ENCODE measurements around the gene SPRY2. TPM values are rescaled to one million over a fixed set of nuclear protein-coding genes. Genes with fewer than 3 reads are reported as not detected.

Gene SPRY2
- total and polyA plus RNA-seq, 2 of the 8 experiments (the other 6 are each of a cell fraction or from before 2014, with no cell fraction given): 37.7 to 37.9 TPM

DNA sequence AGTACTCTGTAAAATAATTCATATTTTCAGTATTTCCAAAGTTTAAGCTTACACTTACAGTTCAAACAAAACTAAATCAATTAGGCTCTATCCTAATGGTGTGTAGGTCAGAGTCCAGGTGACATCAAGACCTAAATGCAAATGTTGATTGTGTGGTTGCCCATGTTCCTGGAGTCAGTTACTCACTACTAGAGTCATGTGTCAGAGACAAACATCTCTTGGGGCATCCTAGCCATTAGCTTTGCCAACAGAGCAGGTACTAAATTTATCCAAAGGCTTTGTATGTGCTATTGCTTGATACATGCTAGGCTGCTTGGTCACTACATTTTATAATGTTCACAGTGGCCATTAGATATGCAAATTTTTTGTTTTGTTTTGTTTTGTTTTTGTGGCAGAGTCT is 11.7 kb downstream of the SPRY2 start:
- no peak for DNase-seq (ENCODE audit: low read depth in 1 of 2, low spot score in 2 of 2)
- H3K4ac ChIP-seq (replicated peaks; ENCODE audit: insufficient read length, low read depth, low read length): no peak overlapping the region
- H3K18ac ChIP-seq (ENCODE audit: extremely low read depth, low read length): no peak overlapping the region
- H4K20me1 ChIP-seq (replicated peaks in 1 of 2; ENCODE audit: control insufficient read depth in 1 of 2, insufficient read depth in 2 of 2, low read length in 2 of 2): no peaks in the 10 kb centered on the region
- no peaks in the 10 kb centered on the region for H3K9me3 ChIP-seq (ENCODE audit: insufficient read depth in 2 of 2, low read depth in 1 of 2, low read length in 1 of 2)
- H2BK20ac ChIP-seq (ENCODE audit: low read length): no peak overlapping the region
- H3K36me3 ChIP-seq (ENCODE audit: control insufficient read depth in 2 of 4, insufficient read depth in 4 of 4, low read length in 3 of 4): peaks cover 0 to 13% (median 4%) of the 10 kb centered on the region in 4 experiments; a peak in 3 of 8 replicates
- no peak overlapping the region for H4K91ac ChIP-seq (replicated peaks; ENCODE audit: insufficient read length, low read length)
- no peak overlapping the region for H2AFZ ChIP-seq (ENCODE audit: low read length)
- FAIRE-seq: no peak
- no peak overlapping the region for H2BK15ac ChIP-seq (ENCODE audit: low read length)
- no peaks in the 10 kb centered on the region for H3K79me1 ChIP-seq (ENCODE audit: low read depth, low read length)
- ChIA-PET POLR2A (ENCODE audit: partially characterized antibody) (interaction anchor here (0.6 to 1.7 kb wide), 6 partner anchors 9 to 354 kb away, joined by 3 to 10 read pairs (median 4); partner anchors contain the start of gene SPRY2), CTCF (ENCODE audit: partially characterized antibody) (interaction anchor here (1.2 to 1.7 kb wide), 2 partner anchors 27 to 74 kb away, joined by 4 to 5 read pairs; no protein-coding TSS in a partner anchor)
- H3K14ac ChIP-seq (ENCODE audit: insufficient read length): no peak overlapping the region
- no peak overlapping the region for H2BK5ac ChIP-seq (ENCODE audit: low read depth, low read length)
- no peak overlapping the region for H4K8ac ChIP-seq (ENCODE audit: extremely low read depth, insufficient read depth, low read length)
- no peak for TF ChIP-seq TCF12 (IDR thresholded peaks at IDR 0.05; ENCODE audit: low read depth, low read length)
- no peak for TF ChIP-seq CBX5 (IDR thresholded peaks at IDR 0.05; ENCODE audit: low read depth, low read length)
- TF ChIP-seq, protein P1, sequence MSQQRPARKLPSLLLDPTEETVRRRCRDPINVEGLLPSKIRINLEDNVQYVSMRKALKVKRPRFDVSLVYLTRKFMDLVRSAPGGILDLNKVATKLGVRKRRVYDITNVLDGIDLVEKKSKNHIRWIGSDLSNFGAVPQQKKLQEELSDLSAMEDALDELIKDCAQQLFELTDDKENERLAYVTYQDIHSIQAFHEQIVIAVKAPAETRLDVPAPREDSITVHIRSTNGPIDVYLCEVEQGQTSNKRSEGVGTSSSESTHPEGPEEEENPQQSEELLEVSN (IDR thresholded peaks at IDR 0.05): no peak
- no peak for TF ChIP-seq ASH2L (IDR thresholded peaks at IDR 0.05; ENCODE audit: low read length)
- no peak for TF ChIP-seq GTF2F1 (IDR thresholded peaks at IDR 0.05; ENCODE audit: borderline replicate concordance, low read depth, low read length)
- no peak for TF ChIP-seq GABPA (IDR thresholded peaks at IDR 0.05; ENCODE audit: borderline replicate concordance, insufficient read depth, low read length)
- no peak for TF ChIP-seq EP300 (IDR thresholded peaks at IDR 0.05; ENCODE audit: borderline replicate concordance in 1 of 2, low read depth in 2 of 2, low read length in 2 of 2)
- no peak for TF ChIP-seq RXRA (IDR thresholded peaks at IDR 0.05; ENCODE audit: insufficient read depth, low read depth, low read length)
- no peak for TF ChIP-seq JUND (IDR thresholded peaks at IDR 0.05; ENCODE audit: low read length)
- H3K23me2 ChIP-seq (ENCODE audit: low read depth, low read length): no peaks in the 10 kb centered on the region
- H3K9ac ChIP-seq (replicated peaks in 1 of 4; ENCODE audit: extremely low read depth in 1 of 4, low read depth in 3 of 4, low read length in 3 of 4): no peak overlapping the region
- H3K27ac ChIP-seq (ENCODE audit: low read depth, low read length): no peak overlapping the region
- no peak overlapping the region for H3K23ac ChIP-seq (ENCODE audit: insufficient read length)
- no peak overlapping the region for H2BK120ac ChIP-seq (replicated peaks; ENCODE audit: low read depth, low read length)
- H3K4me1 ChIP-seq (replicated peaks in 1 of 4; ENCODE audit: control insufficient read depth in 3 of 4, insufficient read depth in 4 of 4, low read length in 3 of 4): no peaks in the 10 kb centered on the region
- peaks cover 0 to 34% of the 10 kb centered on the region in 2 experiments; a peak in 2 of 4 replicates for H3K79me2 ChIP-seq (ENCODE audit: control insufficient read depth in 1 of 2, insufficient read depth in 2 of 2, low read length in 2 of 2)
- H2AK5ac ChIP-seq (ENCODE audit: low read depth, low read length): no peak overlapping the region
- no peak overlapping the region for H4K5ac ChIP-seq (ENCODE audit: insufficient read length, low read depth, low read length)
- no peaks in the 10 kb centered on the region for H3K27me3 ChIP-seq (replicated peaks in 1 of 4; ENCODE audit: control insufficient read depth in 3 of 4, extremely low read depth in 1 of 4, insufficient read depth in 3 of 4, low read length in 3 of 4)
- no peak overlapping the region for H3K4me2 ChIP-seq (ENCODE audit: insufficient read depth in 1 of 2, low read depth in 2 of 2, low read length in 2 of 2)
- H3K4me3 ChIP-seq (ENCODE audit: extremely low read depth in 1 of 4, insufficient read depth in 2 of 4, low read depth in 3 of 4, low read length in 4 of 4): no peak overlapping the region
- H2BK12ac ChIP-seq (ENCODE audit: low read depth, low read length): no peak overlapping the region
- no peak overlapping the region for H3K56ac ChIP-seq (replicated peaks; ENCODE audit: insufficient read length, low read depth, low read length)

Measured in H1 (cell line).